Liver (tissue), 3 donors: ENCODE measurements around the gene NR6A1.

Experiments used
- CTCF ChIP-seq: fragments of 150-350 bp; IDR thresholded peaks from 2 replicates; pipeline ENCODE4 v1.5.1; 2017; ENCODE audit warnings: improper control_type of control experiment, low read depth, low read length; ENCODE audit not compliant: missing input control
- GABPA ChIP-seq, 2 donors: IDR thresholded peaks in 1 of 2; conservative IDR thresholded peaks in 1 of 2; 2 replicates each; pipeline ENCODE4 v1.6.1; 2016; ENCODE audit warnings: antibody characterized with exemption in 2 of 2, mild to moderate bottlenecking in 1 of 2, moderate library complexity in 1 of 2
- REST ChIP-seq: IDR thresholded peaks from 2 replicates; pipeline ENCODE4 v1.6.1; 2016; ENCODE audit warnings: antibody characterized with exemption, mild to moderate bottlenecking
- donor health status: healthy.
- donor health status: healthy.

GRCh38 chr9:124485201-124485600 is 285.9 kb downstream of the NR6A1 start:
- TF ChIP-seq CTCF = no peak
- no peak for TF ChIP-seq GABPA (IDR thresholded peaks at IDR 0.05 in 1 of 2, conservative IDR thresholded peaks at IDR 0.05 in 1 of 2)
- TF ChIP-seq REST = no peak
